Gastrocnemius medialis (tissue), 4 donors: ENCODE measurements around the gene WDFY4. TPM values are rescaled to one million over a fixed set of nuclear protein-coding genes. Genes with fewer than 3 reads are reported as not detected.

ENCODE experiments used
- ATAC-seq, 2 donors: fragments of 150-250 bp; one replicate each; pipeline ENCODE4 v1.9.1; 2016
- DNase-seq, 2 donors: peaks; one replicate each; pipeline ENCODE4 v3.0.0-alpha.2; 2019
- H3K27ac ChIP-seq, 4 donors: fragments of 200-600 bp; sonication (generic); 1 replicate in 1 of 4; 2 replicates in 3 of 4; pipeline ENCODE4 v1.5.1; 2016 to 2018; ENCODE audit warnings: mild to moderate bottlenecking in 2 of 4, moderate library complexity in 1 of 4
- H3K27me3 ChIP-seq, 3 donors: fragments of 200-600 bp; sonication (generic) in 2 of 3; 1 replicate in 1 of 3; 2 replicates in 2 of 3; pipeline versions ENCODE4 v1.5.1 to v1.6.0; 2016 to 2019; ENCODE audit warnings: mild to moderate bottlenecking in 1 of 3, moderate library complexity in 1 of 3
- H3K36me3 ChIP-seq, 2 donors: fragments of 200-600 bp; sonication (generic) in 1 of 2; one replicate each; pipeline ENCODE4 v1.5.1; 2017 to 2018
- H3K4me1 ChIP-seq, 2 donors: fragments of 200-600 bp; sonication (generic) in 1 of 2; one replicate each; pipeline ENCODE4 v1.5.1; 2016 to 2017; ENCODE audit warnings: mild to moderate bottlenecking in 2 of 2
- H3K4me3 ChIP-seq, 4 donors: fragments of 200-600 bp; sonication (generic) in 3 of 4; 1 replicate in 1 of 4; 2 replicates in 3 of 4; pipeline ENCODE4 v1.5.1; 2016 to 2019; ENCODE audit warnings: mild to moderate bottlenecking in 2 of 4
- H3K9me3 ChIP-seq, 3 donors: fragments of 200-600 bp; sonication (generic) in 2 of 3; 1 replicate in 1 of 3; 2 replicates in 2 of 3; pipeline ENCODE4 v1.5.1; 2016 to 2019
- POLR2A ChIP-seq, 2 donors: fragments of 450-650 bp; IDR thresholded peaks; one replicate each; pipeline ENCODE4 v1.6.1; 2017; ENCODE audit warnings: antibody characterized with exemption in 2 of 2, mild to moderate bottlenecking in 2 of 2, moderate library complexity in 2 of 2
- in situ Hi-C, 4 donors: fragments of 200-750 bp; cut with MboI; loops; one replicate each; pipeline versions ENCODE4 v1.15.0 to v1.8.0; 2017; ENCODE audit warnings: low sequenced_read_pairs in 4 of 4
- intact Hi-C: fragments of 100-400 bp; cut with DNase I; formaldehyde crosslinking; loops from one replicate; pipeline ENCODE4 v1.15.1; 2023; ENCODE audit warnings: low total_unique reads
- total RNA-seq, 4 donors: library from RNA; depleted of rRNA; stranded (reverse); fragments of >200 nt; gene quantifications; one replicate each; pipeline versions ENCODE4 v1.1.0 to v1.2.3, GENCODE V29; 2016
- TF ChIP-seq, protein P1 (sequence below), 5 experiments: fragments of 450-650 bp in 3 of 5; fragments of 200-600 bp in 2 of 5; sonication (generic) in 2 of 5; IDR thresholded peaks in 4 of 5; conservative IDR thresholded peaks in 1 of 5; 1 replicate in 4 of 5; 2 replicates in 1 of 5; pipeline ENCODE4 v1.5.1; 2016 to 2019; ENCODE audit warnings: antibody characterized with exemption in 5 of 5, mild to moderate bottlenecking in 3 of 5, moderate library complexity in 3 of 5

WDFY4 gene
- total RNA-seq, 4 donors from 2014 or later = 0.29 to 0.94 (median 0.59) TPM

DNA sequence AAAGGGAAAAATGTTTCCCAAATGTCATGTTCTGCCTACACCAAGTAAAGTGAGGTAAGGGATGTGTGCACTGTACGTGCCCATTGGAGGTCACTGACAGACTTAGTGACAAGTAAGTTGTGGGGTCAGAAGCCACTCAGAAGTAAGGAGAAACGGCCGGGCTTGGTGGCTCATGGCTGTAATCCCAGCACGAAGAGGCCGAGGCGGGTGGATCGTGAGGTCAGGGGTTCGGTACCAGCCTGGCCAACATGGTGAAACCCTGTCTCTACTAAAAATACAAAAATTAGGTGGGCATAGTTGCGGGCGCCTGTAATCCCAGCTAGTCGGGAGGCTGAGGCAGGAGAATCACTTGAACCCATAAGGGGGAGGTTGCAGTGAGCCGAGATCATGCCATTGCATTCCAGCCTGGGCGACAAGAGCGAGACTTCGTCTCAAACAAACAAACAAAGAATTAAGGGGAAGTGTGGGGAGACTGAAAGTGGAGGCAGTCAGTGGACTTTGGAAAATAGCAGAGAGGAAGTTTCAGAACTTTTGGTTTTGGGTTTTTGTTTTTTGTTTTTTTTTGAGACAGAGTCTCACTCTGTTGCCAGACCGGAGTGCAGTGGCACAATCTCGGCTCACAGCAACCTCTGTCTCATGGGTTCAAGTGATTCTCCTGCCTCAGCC, 114.8 kb downstream of the WDFY4 start:
- ATAC-seq (no peak), DNase-seq (no peak)
- H3K27ac ChIP-seq = peak overlapping the region in 3 of 4 donors; percentile 28 to 60 (median 57)
- no peak overlapping the region for H3K4me3 ChIP-seq
- H3K27me3 ChIP-seq = no peaks in the 10 kb centered on the region
- peaks cover 0 to 9% of the 10 kb centered on the region in 2 donors for H3K4me1 ChIP-seq
- no peaks in the 10 kb centered on the region for H3K36me3 ChIP-seq
- intact Hi-C loops = no loop called here
- no peaks in the 10 kb centered on the region for H3K9me3 ChIP-seq
- in situ Hi-C loops = no loop called here
- TF ChIP-seq, protein P1, sequence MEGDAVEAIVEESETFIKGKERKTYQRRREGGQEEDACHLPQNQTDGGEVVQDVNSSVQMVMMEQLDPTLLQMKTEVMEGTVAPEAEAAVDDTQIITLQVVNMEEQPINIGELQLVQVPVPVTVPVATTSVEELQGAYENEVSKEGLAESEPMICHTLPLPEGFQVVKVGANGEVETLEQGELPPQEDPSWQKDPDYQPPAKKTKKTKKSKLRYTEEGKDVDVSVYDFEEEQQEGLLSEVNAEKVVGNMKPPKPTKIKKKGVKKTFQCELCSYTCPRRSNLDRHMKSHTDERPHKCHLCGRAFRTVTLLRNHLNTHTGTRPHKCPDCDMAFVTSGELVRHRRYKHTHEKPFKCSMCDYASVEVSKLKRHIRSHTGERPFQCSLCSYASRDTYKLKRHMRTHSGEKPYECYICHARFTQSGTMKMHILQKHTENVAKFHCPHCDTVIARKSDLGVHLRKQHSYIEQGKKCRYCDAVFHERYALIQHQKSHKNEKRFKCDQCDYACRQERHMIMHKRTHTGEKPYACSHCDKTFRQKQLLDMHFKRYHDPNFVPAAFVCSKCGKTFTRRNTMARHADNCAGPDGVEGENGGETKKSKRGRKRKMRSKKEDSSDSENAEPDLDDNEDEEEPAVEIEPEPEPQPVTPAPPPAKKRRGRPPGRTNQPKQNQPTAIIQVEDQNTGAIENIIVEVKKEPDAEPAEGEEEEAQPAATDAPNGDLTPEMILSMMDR (IDR thresholded peaks at IDR 0.05 in 4 of 5, conservative IDR thresholded peaks at IDR 0.05 in 1 of 5) = no peak
- TF ChIP-seq POLR2A (IDR thresholded peaks at IDR 0.05) = no peak

DNA sequence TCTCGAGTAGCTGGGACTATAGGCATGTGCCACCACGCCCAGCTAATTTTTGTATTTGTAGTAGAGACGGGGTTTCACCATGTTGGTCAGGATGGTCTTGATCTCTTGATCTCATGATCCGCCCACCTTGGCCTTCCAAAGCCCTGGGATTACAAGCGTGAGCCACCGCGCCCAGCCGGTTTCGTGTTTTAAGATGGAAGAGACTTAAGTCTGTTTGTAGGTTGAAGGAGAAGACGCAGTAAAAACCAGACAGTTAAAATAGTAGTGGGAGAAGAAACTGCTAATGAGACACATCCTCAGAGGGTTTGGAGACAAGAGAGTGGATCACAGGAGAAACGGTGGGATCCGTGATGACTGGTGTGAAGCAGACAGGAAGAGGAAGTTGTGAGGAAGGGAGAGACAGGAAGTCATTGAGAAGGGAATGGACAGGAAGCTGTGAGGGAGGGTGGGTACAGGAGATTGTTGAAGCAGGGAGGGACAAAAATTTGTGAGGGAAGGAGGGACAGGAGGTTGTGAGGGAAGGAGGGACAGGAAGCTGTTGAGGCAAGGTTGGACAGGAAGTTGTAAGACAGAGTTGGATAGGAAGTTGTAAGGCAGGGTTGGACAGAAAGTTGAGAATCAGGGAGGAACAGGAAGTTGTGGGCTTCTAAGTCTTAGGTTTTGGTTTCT, 115.5 kb downstream of the WDFY4 start:
- H3K4me1 ChIP-seq = peaks cover 0 to 9% of the 10 kb centered on the region in 2 donors
- in situ Hi-C loops (no loop called here), intact Hi-C loops (no loop called here)
- H3K9me3 ChIP-seq = no peaks in the 10 kb centered on the region
- H3K27ac ChIP-seq = peak overlapping the region; percentile 28 to 60 (median 58)
- H3K4me3 ChIP-seq = no peak overlapping the region
- ATAC-seq = no peak
- no peak for DNase-seq
- no peaks in the 10 kb centered on the region for H3K27me3 ChIP-seq
- TF ChIP-seq POLR2A (IDR thresholded peaks at IDR 0.05) = no peak
- TF ChIP-seq, protein P1 (IDR thresholded peaks at IDR 0.05 in 4 of 5, conservative IDR thresholded peaks at IDR 0.05 in 1 of 5) = no peak
- H3K36me3 ChIP-seq = no peaks in the 10 kb centered on the region

DNA sequence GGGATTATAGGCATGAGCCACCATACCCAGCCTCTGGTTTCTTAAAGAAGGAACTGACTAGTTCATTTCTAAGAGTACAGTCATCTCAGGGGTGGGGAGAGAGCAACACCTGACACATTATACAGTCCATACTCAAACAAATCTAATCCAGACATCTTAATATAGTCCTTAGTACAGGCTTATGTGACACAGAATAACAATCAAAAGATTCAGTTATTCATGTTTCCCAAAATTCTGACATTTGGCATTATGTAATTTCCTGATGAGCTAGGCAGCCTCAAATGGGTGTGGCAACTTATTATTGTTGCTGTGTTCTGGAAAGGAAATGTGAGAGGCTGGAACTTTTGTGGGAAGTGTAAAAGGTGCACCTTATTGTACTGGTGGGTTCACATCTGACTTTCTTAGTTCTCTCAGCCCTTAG, 116.3 kb downstream of the WDFY4 start:
- intact Hi-C loops (no loop called here), in situ Hi-C loops (no loop called here)
- Histone ChIP-seq H3K27ac (peak overlapping the region; percentile 39 to 61 (median 60)), H3K27me3 (no peaks in the 10 kb centered on the region), H3K9me3 (no peaks in the 10 kb centered on the region), H3K36me3 (no peaks in the 10 kb centered on the region), H3K4me3 (no peak overlapping the region), H3K4me1 (peaks cover 0 to 9% of the 10 kb centered on the region in 2 donors)
- TF ChIP-seq, protein P1 (IDR thresholded peaks at IDR 0.05 in 4 of 5, conservative IDR thresholded peaks at IDR 0.05 in 1 of 5) = no peak
- TF ChIP-seq POLR2A (IDR thresholded peaks at IDR 0.05) = no peak
- DNase-seq (no peak), ATAC-seq (peak; percentile 51 to 62)

DNA sequence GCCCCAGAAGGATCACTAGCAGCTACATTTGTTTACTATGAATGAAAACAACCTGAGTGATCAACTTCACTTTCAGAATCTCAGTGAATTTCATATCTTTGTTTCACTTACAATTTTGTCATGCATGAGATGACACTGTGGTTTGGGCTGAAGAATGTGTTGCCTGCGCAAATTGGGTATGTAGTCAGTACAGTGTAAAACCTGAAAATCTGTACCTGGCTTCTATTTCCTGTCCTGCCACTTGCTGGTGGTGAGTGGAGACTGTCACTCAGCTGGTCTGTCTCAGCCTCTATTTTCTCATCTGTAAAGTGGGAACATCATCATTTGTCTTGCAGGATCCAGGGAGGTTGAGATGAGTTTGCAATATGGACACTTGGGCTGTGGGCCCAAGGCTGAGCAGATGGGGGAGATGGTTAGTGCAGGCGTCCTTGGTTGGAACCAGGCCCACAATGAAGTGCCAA, 118.0 kb downstream of the WDFY4 start:
- Histone ChIP-seq H3K36me3 (no peaks in the 10 kb centered on the region), H3K4me3 (no peak overlapping the region), H3K27me3 (no peaks in the 10 kb centered on the region), H3K9me3 (no peaks in the 10 kb centered on the region), H3K27ac (no peak overlapping the region), H3K4me1 (peaks cover 0 to 9% of the 10 kb centered on the region in 2 donors)
- TF ChIP-seq, protein P1 (IDR thresholded peaks at IDR 0.05 in 4 of 5, conservative IDR thresholded peaks at IDR 0.05 in 1 of 5) = no peak
- TF ChIP-seq POLR2A (IDR thresholded peaks at IDR 0.05) = no peak
- in situ Hi-C loops (no loop called here), intact Hi-C loops (no loop called here)
- no peak for ATAC-seq
- no peak for DNase-seq
